CMK (cell line): Measurements from ENCODE around the gene BAZ1A.
A peak's percentile ranks its signal among the peaks of the same experiment; 100 is the strongest.

Source experiments
- DNase-seq: peaks from one replicate; pipeline ENCODE4 v3.0.0-alpha.2; 2010; ENCODE audit warnings: low read depth

BAZ1A gene

DNA sequence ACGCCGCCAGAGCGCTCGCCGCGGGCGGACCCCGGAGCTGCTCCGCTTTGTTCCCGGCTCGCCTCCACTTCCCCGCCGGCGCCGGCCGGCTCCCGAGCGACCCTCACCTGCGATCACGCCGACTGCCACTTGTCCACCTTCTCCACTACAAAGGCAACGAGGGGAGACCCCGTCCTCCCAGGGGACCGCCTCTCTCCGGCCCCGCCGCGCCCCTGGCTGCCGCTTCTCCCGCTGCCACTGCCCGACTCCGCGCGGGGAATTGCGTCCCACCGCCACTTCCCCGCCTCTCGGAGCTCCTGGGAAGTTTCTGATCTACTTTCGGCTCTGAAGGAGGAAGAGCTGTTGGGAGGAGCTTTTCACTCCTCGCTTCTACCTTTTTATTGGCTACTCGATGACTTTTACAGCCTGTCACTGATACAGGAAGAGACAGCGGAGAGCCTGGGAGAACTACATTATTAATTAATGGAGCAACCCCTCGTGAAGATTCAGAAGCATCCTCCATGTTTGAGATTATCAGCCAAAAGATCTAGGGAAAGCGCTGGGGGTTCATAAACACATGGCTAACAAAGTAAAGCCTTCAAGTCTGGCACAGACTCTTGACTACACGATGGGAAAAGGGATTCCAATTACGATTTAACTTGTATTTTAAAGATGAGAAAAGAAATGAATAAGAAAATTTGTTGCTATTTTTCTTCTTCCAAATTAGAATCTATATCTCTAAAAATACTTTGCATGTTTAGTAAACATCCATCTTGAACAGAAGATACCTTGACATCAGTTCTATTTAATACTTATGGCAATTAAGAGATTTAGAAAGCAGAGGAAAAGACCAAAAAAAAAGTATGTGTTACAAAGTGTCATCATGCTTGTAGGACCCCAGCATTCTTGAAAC lies at the start of gene BAZ1A:
Gene BAZ1A, minus strand, starts transcription at position 330 of the 892 bp plus-strand sequence. CDS start 756 bp downstream, outside the sequence.
- no peak for DNase-seq

DNA sequence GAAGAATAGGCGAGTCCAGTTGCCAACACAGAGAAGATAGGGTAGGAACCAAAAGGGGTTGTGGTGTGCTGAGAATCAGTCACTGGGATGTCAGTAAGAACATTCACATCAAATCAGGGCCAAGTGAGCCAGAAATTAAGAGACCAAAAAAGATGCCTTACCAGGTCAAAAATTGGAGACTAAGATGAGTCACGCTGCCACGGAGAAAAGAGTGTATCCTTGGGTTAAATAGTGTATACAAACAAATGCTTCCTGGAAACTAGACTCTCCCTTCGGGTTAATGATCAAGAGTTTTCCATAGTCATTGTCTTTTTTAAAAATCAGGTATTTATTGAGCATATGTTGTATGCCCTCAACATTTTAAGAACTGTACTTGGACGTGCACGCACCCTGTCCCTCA lies 45.2 kb upstream of the BAZ1A start:
- no peak for DNase-seq

DNA sequence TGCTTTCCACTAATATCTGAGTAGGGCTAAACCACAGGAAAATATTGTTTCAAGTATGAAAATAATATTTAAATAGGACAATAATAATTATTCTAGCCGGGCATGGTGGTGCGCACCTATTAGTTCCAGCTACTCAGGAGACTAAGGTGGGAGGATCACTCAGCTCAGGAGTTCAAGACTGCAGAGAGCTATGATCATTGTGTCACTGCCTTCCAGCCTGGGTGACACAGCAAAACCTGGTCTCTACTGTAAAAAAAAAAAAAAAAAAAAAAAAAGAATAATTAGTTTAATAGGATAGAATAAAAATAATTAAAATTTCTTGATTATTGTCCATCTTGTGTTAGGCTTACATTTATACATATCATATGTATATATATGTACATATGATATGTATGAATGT lies 38.5 kb upstream of the BAZ1A start:
- DNase-seq: no peak

DNA sequence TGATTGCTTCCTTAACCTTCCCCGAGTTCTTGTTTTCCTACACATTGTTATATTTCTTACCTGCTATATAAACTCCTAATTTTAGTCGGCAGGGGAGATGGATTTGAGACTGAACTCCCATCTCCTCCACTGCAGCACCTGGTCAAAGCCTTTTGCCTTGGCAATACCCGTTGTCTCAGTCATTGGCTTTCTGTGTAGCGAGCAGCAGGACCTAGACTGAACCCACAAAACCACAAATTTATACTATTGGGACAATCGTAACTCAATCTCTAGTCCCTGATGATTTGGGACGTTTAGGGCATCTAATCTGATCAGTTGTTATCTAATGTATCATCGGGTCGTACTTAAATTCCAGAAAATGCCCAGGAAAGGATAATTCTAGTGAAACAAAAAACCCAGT lies 37.8 kb upstream of the BAZ1A start:
- DNase-seq: no peak

- no peak for DNase-seq
These were observed 37.0 kb upstream of the BAZ1A start for GRCh38 chr14:34912182-34912581.

DNA sequence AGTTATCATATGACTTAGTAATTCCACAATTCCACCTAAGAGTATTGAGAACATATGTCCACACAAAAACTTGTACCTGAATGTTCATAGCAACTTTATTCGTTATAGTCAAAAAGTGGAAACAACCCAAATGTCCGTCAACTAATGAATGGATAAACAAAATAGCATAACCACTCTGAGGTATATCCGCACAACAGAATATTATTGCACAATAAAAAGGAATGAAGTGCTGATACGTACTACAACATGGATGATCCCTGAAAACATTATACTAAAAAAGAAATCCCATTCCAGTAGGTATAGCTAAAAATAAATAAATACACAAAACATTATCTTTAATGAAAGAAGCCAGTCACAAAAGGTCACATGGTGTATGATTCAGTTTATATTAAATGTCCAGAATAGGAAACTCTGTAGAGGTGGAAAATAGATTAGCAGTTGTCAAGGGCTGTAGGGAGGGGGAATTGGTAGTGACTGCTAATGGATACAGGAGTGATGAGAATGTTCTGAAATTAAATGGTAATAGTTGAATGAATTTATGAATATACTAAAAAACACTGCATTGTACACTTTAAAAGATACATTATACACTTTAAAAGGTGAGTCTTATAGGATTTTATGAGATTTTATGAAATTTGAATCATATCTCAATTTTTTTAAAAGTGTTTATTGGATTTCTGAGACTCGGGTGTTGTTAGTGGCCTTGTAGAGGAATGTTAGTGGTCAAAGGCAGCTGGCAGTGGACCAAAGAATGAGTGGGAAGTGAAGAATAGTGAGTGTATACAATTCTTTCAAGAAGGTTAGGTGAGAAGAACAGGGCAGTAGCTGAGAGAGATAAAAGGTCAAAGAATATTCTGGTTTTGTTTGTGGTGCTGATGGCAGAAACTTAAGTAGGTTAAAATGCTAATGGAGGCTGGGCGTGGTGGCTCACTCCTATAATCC lies 36.3 kb upstream of the BAZ1A start:
- no peak for DNase-seq

GRCh38 chr14:34906287-34906686 lies 31.1 kb upstream of the BAZ1A start:
- no peak for DNase-seq

DNA sequence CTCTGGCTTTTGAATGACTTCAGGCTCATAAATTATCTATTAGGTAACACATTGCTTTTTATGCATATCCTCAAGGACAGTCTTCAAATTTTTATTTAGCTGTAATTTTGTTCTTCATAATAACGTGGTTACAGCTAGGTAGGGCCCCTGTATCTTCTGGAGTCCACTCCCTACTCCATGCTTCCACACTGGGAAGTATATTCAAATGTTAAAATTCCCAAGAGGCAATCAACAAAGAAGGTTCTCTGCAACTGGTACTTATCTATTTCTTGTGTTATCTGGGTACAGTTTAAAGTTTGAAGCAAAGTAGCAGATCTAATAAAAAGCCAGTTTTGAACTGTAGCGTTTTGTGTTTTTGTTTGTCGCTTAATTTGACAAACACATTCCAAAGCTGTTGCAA lies 20.1 kb upstream of the BAZ1A start:
- DNase-seq: no peak

GRCh38 chr14:34890937-34891336 lies 15.8 kb upstream of the BAZ1A start:
- no peak for DNase-seq

DNA sequence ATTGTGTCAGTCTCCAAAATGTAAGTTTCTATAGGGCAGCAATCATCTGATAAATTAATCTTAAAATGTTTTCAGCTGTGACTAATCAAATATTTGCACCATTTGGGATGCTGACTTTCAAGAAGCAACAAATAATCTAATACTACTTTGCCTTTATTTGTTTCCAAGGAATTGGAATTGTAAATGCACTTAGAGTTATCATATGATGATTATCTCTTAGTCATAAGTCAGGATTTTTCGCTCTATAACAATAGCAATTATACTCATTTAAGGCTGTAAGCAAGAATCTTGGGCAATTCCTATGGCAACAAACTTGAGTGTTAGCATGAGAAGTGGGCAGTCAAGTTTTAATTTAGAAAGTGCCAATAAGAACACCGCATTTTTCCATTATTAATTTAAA lies 13.0 kb upstream of the BAZ1A start:
- DNase-seq: no peak

DNA sequence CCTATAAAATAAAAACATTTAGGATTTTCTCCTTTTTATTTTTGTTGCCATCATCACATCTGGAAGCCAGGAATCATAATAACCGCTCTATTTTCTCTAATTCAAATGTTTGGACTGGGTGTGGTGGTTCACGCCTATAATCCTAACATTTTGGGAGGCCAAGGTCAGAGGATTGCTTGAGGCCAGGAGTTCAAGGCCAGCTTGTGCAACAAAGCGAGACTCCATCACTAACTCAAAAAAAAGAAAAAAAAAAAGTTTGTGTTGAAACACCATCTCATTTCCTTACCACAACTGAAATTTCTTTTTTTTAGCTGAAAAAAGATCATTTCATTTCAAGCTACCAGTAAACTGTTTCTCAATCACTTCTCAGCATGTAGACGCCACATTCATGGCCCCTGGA lies 8.8 kb upstream of the BAZ1A start:
- no peak for DNase-seq

DNA sequence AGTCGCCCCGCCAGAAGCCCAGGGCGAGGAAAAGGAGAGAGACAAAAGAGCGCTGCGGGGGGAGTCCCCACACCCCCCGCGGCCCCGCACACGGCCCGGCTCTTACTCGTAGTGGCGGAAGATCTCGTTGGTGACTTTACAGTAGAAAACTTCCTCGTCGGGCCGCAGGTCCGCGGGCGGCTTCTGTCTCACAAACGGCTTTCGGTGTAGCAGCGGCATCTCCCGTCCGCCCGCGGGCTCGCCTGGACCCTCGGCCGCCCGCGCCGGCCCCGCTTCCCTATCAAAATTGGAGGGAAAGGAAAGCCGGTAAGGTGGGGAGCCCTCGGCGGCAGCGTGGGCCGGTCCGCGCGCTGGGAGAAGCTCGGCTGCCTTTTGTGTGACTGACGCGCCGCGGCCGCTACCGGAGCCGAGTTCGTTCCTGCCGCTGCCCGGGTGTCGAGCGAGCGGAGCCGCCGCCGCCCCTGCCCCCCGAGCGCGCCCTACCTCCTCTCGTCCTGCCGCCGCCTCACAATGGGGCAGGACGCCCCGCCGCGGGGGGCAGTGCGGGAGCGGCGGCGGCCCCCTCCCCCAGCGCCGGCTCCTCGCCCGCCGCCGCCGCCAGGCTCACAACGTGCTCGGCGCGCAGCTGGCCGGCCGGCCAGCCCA lies 652 bp downstream of the BAZ1A start:
- DNase-seq: no peak

DNA sequence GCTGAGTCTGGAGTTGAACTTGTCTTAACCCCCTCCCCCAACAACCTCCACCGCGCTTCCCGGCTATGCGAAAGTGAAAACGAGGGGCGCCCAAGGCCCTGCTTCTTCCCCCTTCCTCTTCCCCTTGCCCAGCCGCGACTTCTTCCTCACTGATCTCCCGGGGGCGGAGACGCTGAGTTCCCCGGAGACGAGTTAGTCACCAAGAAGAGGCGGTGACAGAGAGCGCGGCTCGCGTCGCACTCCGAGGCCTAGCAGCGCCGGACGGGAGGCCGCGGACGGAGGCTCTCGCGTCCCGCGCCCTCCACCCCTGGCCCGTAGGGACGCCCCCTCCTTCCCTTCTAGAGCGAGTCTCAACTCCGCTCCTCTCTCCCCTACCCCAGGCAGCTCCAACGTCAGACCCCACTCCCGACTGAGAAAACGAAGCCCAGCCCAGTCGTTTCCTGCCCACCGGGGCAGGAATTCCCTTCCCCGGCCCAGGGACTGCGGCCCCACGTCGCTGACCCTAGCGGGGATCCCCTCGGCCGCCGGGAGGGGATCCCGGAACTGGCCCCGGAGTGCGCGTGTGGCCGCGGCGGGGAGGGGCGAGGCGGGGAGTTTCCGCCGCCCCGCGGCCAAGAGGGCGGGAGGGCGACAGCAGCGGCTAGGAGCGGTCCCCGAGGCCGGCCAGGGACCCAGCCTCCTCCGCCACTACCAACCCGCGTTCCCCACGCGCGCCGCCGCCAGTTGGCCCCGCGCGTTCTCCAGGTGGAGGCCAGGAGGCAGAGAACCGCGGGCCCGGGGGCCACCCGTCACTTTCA lies 1.4 kb downstream of the BAZ1A start:
- peak; percentile 81 for DNase-seq

DNA sequence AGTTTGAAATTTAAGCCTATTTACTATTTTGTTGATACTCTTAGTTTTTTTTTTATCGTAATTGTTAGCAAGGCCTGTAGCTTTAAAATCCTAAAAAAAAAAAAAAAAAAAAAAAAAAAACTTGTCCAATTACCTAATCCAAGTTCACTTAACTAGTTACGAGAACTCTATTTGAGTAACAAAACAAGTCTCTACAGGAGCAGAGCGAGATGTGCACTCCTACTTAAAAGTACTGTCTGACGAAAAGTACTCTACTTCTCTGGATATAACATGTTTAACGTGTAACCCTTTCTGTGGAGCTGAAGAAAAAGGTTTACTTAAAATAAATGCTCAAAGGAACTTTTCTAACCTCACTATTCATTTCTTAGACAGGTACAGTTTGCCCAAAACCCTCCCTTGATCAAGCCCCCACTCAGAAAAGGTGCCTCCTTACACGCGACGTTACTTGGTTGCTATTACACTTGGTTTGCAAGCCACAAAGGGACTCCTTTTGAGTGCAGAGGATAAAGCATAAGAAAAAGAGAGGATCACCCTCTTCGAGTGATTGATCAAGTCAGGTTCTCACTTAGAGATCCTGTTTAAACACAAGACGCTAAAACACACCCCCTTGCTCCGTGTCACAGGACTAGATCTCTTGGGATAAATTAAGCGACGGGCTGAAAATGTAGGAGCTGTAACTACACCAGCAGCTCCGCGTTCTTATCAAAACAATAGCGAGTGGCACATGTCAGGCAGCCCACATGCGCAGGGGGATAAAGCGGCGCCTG lies 2.2 kb downstream of the BAZ1A start:
- no peak for DNase-seq

GRCh38 chr14:34867199-34867598 lies 8.0 kb downstream of the BAZ1A start:
- no peak for DNase-seq

GRCh38 chr14:34865889-34866574 lies 9.1 kb downstream of the BAZ1A start:
- DNase-seq: no peak

DNA sequence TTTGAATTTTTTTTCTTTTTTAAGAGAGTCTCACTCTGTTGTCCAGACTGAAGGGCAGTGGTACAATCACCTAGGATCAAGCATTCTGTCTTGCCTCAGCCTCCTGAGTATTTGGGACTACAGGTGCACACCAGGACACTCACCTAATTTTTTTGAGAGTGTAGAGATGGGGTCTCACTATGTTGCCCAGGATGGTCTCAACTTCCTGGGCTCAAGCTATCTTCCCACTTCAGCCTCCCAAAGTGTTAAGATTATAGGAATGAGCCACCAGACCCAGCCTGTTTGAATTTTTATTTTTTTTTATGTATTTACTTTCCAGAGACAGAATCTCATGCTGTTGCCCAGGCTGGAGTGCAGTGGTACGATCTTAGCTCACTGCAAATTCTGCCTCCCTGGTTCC lies 11.3 kb downstream of the BAZ1A start:
- no peak for DNase-seq

DNA sequence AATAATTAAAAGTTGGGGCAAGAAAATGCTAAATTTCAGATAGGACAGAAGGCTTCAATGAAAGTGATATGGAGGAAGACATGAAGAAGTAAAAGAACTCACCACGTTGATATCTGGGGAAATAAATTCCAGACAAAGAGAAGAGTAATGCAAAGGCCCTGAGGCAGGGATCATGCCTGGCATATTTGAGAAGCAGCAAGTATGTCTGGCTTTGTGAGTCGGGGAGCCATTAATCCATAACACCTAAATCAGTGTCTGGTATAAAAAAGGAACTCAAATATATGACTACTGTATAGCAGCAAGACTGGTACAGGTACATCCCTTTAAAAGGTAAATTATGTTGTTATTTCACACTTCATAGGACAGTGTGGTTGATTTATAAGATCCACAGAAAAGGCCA lies 16.4 kb downstream of the BAZ1A start:
- DNase-seq: no peak

- no peak for DNase-seq
These were observed 17.3 kb downstream of the BAZ1A start for GRCh38 chr14:34857689-34858449.
